NCI-H526 treated with DMSO at 0.1 percent for 48 hours (cell line): ENCODE measurements around the gene TAAR8.
"Not testable (repeated sequence)": the region's sequence is repeated elsewhere in the genome, so short reads cannot be mapped to it uniquely, and the experiment has no call there.

Source experiments
- DNase-seq: peaks from one replicate; lab custom pipeline; 2025; lab: John Stamatoyannopoulos, UW

Gene TAAR8

DNA sequence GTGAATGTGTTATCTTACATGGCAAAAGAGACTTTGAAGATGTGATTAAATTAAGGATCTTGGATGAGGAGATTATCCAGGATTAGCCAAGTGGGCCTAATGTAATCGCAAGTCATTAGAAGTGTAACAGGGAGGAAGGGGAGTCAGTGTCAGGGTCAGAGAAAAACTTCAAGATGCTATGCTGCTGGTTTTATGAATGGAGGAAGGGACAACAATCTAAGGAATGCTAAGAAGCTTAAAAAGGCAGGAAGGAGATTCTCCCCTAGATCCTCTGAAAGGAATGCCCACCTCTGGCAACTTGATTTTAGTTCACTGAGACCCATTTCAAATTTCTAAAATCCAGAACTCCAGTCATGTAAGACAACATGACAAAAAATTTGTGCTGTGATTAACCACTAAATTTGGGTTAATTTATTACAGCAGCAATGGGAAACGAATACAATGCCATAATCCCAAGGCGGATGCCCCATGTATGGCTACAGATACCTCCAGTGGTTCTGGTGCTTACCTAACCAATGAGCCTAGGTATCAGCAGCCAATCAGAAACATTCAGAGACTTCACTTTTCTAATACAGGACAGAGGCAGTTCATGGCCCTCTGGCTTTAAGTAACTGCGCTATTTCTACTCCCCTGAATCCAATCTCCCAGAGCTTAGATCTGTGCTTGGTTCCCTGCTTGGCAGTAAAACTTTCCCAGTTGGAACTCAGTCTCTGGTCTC is 3.6 kb upstream of the TAAR8 start:
- DNase-seq, result no peak

GRCh38 chr6:132551214-132551613 is 1.3 kb upstream of the TAAR8 start:
- no peak for DNase-seq

GRCh38 chr6:132560087-132560486 is 7.6 kb downstream of the TAAR8 start:
- not testable (repeated sequence) for DNase-seq

DNA sequence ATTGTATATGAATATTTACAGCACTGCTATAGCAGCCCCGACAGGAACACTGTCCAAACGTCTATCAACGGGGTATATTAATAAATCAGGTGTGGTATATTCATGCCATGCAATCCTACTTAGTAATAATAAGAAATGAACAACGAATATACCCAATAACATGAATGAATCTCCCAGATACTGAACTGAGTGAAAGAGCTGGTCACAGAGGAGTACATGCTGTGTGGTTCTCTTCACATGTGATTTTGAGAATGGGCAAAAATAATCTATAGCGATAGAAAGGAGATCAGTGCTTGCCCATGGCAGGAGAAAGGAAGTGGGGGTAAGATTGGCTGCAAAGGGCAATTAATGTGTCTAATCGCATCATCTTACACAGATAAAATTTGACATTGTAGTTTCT is 13.9 kb downstream of the TAAR8 start:
- no peak for DNase-seq

GRCh38 chr6:132567566-132567965 is 15.1 kb downstream of the TAAR8 start:
- DNase-seq, result no peak

GRCh38 chr6:132568611-132569010 is 16.1 kb downstream of the TAAR8 start:
- no peak for DNase-seq

GRCh38 chr6:132569170-132569569 is 16.7 kb downstream of the TAAR8 start:
- DNase-seq, result no peak

- DNase-seq, result no peak
Observed at GRCh38 chr6:132570221-132570777, 17.8 kb downstream of the TAAR8 start, which contains the start of gene TAAR6. Gene TAAR6, plus strand, starts transcription at chr6:132570322. Its CDS starts 0 bp downstream, at chr6:132570322.

DNA sequence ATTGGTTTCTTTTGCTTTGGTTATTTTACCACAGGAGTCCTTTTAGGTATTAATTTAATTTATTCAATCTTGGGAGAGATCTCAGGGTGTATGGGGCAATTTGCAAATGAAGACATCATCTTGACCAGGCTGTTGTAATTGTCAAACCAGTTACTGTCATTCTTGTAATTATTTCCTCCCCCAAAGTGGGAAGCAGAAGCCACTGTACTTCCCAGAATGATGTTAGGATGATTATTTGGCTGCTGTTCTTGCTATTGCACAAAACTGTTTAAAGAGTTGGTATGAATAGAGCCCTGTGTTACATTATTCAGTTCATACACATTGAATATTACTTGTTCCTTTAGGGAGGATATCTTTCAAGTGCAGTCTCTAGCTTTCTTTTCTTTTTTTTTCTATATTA is 19.3 kb downstream of the TAAR8 start:
- no peak for DNase-seq

- no peak for DNase-seq
Observed at GRCh38 chr6:132584698-132585097, 32.2 kb downstream of the TAAR8 start.

DNA sequence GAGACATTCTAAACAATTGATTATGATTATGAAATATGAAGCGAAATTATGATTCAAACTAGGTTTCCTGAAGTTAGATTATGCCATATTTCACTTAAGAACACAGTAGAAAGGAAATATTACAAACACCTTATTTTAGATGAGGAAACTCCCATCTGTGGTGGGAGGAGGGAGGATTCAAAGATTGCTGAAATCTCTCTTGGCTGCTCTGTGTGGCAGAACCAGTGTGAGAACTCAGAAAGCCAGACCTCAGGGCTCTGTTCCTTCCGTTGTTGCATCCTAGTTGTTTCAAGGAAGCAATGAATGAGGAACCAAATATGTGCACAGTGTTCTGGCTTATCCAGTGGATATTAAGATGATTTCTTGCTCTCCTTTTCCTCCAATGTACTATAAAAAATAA is 35.0 kb downstream of the TAAR8 start:
- DNase-seq, result no peak

DNA sequence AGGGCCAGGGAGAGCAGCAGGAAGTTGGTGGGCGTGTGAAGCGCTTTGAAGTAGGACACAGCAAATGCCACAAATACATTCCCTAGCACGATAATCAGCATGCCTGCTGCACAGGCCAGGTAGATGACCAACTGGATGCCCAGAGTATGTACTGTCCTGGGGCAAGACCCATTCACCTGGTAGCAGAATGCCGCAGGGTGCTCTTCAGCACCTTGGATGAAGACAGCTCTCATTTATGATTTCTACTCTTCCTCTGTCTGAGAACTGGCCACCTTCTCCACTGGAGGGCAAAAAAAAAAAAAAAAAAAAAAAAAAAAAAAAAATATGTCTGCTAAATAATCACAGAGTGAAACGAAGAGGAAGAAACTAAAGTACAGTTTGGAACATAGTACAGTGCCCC is 37.0 kb downstream of the TAAR8 start, which contains the start of gene TAAR5:
TAAR5 (minus strand) TSS at position 288 of the 400 bp plus-strand sequence; CDS start at position 233, 55 bp downstream.
- DNase-seq, result no peak

DNA sequence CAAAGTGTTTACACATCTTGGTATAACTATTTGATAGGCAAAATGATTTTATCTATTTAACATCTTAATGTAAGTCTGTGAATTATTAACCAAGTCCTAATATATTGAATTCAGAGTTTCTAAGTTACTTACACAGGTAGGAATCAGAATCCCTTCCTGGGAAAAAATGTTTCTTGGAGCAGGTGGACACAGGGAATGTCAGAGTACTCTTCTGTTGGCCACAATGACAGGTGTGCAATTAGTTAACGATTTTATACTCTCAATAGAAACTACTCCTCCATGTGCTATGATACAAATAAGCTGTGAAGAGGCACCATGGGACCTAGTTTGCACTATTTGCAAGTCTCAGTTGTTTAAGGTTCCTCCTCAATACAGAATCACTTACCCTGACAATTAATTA is 37.9 kb downstream of the TAAR8 start:
- peak; percentile 11 for DNase-seq

GRCh38 chr6:132592855-132593254 is 40.4 kb downstream of the TAAR8 start:
- DNase-seq, result no peak

- DNase-seq, result no peak
Observed at GRCh38 chr6:132596201-132596600, 43.7 kb downstream of the TAAR8 start.

DNA sequence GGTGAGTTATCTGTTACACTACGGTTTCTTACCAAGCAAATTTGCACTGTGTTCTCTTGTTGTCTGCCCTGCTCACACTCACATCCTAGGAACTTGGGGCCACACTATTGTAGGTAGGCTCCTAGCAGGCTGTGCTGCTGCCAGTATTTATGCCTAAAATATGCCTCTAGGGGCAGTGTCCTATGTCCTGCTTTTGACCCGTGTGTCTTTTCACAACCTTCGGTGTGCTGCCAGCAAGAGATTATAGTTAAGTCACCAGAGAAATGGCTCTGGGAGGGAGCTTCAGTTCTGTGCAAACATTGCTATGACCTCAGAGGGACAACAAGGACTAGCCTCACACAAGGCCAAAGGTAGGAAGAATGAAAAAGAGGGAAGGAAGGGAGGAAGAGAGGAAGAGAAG is 46.0 kb downstream of the TAAR8 start:
- no peak for DNase-seq

GRCh38 chr6:132600900-132601299 is 48.4 kb downstream of the TAAR8 start:
- not testable (repeated sequence) for DNase-seq
